ENCODE measurements around the gene DCXR.
A peak's percentile ranks its signal among the peaks of the same experiment; 100 is the strongest.

The DCXR gene

GRCh38 chr17:82054351-82055022, 17.0 kb upstream of the DCXR start:
- H3K4me1 Mint-ChIP-seq, result peaks cover 9% of the 10 kb centered on the region
- TF ChIP-seq CTCF (IDR thresholded peaks at IDR 0.05; ENCODE audit: unreplicated experiment in 3 of 3), result no peak
- H3K27me3 Mint-ChIP-seq (ENCODE audit: low read depth), result no peaks in the 10 kb centered on the region
- peak overlapping the region; percentile 48 to 87 (median 59) for H3K4me3 Mint-ChIP-seq
- H3K27ac Mint-ChIP-seq, result no peak overlapping the region
- peaks cover 8% of the 10 kb centered on the region for H3K36me3 Mint-ChIP-seq (ENCODE audit: low read depth)
- no peaks in the 10 kb centered on the region for H3K9me3 Mint-ChIP-seq

GRCh38 chr17:82053556-82054263, 16.2 kb upstream of the DCXR start:
- Mint-ChIP-seq H3K9me3 (no peaks in the 10 kb centered on the region), H3K27me3 (ENCODE audit: low read depth) (no peaks in the 10 kb centered on the region), H3K4me3 (peak overlapping the region; percentile 81 to 87 (median 86)), H3K36me3 (ENCODE audit: low read depth) (peaks cover 8% of the 10 kb centered on the region), H3K27ac (no peak overlapping the region), H3K4me1 (peaks cover 9% of the 10 kb centered on the region)
- no peak for TF ChIP-seq CTCF (IDR thresholded peaks at IDR 0.05; ENCODE audit: unreplicated experiment in 3 of 3)

- Mint-ChIP-seq H3K27me3 (ENCODE audit: low read depth) (no peaks in the 10 kb centered on the region), H3K4me1 (peaks cover 9% of the 10 kb centered on the region), H3K4me3 (peak overlapping the region; percentile 81 to 87 (median 86)), H3K36me3 (ENCODE audit: low read depth) (peaks cover 8% of the 10 kb centered on the region), H3K27ac (no peak overlapping the region), H3K9me3 (no peaks in the 10 kb centered on the region)
- TF ChIP-seq CTCF (IDR thresholded peaks at IDR 0.05; ENCODE audit: unreplicated experiment in 3 of 3), result no peak
Measured at GRCh38 chr17:82053130-82053529, 15.6 kb upstream of the DCXR start.

- Mint-ChIP-seq H3K27me3 (ENCODE audit: low read depth) (no peaks in the 10 kb centered on the region), H3K9me3 (no peaks in the 10 kb centered on the region)
Measured at GRCh38 chr17:82052638-82053059, 15.2 kb upstream of the DCXR start.

GRCh38 chr17:82051776-82052637, 14.5 kb upstream of the DCXR start, which contains the start of the genes GPS1 and RFNG:
GPS1 (plus strand) TSS chr17:82051898; CDS start chr17:82051932, 34 bp downstream.
RFNG (minus strand) TSS chr17:82051811; CDS start chr17:82051766, 45 bp downstream.
- no peak for TF ChIP-seq CTCF (IDR thresholded peaks at IDR 0.05; ENCODE audit: unreplicated experiment in 3 of 3)
- Mint-ChIP-seq H3K4me3 (peak within 1 kb of the TSS; percentile 89 to 93 (median 91)), H3K36me3 (ENCODE audit: low read depth) (peaks cover 10% of the 10 kb centered on the region), H3K27ac (peak within 1 kb of the TSS in 1 of 3 experiments; percentile 68), H3K4me1 (peaks cover 9% of the 10 kb centered on the region), H3K9me3 (no peaks in the 10 kb centered on the region), H3K27me3 (ENCODE audit: low read depth) (no peaks in the 10 kb centered on the region)

More at GRCh38 chr17:82052638-82053059, 15.2 kb upstream of the DCXR start:
- H3K27ac Mint-ChIP-seq, result no peak overlapping the region
- H3K36me3 Mint-ChIP-seq (ENCODE audit: low read depth), result peaks cover 5% of the 10 kb centered on the region
- H3K4me1 Mint-ChIP-seq, result peaks cover 9% of the 10 kb centered on the region
- H3K4me3 Mint-ChIP-seq, result peak overlapping the region; percentile 81 to 87 (median 86)
- no peak for TF ChIP-seq CTCF (IDR thresholded peaks at IDR 0.05; ENCODE audit: unreplicated experiment in 3 of 3)
